SK-N-SH treated with all-trans-retinoic acid at 6 μM for 48 hours (cell line): ENCODE measurements around the gene TRIM7.

Experiments used
- ATAC-seq: fragments of 200-7000 bp; cut with Tn5 transposase; 3 replicates; pipeline ENCODE4 v1.9.1; 2020; ENCODE audit warnings: mild to moderate bottlenecking, moderate library complexity
- ARNTL ChIP-seq: fragments of 450-650 bp; formaldehyde crosslinking; IDR thresholded peaks from 2 replicates; pipeline ENCODE4 v1.5.0; 2020; ENCODE audit warnings: low read depth, mild to moderate bottlenecking, moderate library complexity, borderline replicate concordance
- BACH2 ChIP-seq: fragments of 250-450 bp; sonication (Bioruptor Pico); IDR thresholded peaks from 2 replicates; pipeline ENCODE4 v1.9.0; 2021; ENCODE audit warnings: mild to moderate bottlenecking, borderline replicate concordance
- ESRRG ChIP-seq: fragments of 250-450 bp; sonication (Bioruptor Pico); IDR thresholded peaks from 2 replicates; pipeline ENCODE4 v1.6.1; 2021; ENCODE audit warnings: mild to moderate bottlenecking
- GLIS3 ChIP-seq: fragments of 250-450 bp; sonication (Bioruptor Pico); IDR thresholded peaks from 2 replicates; pipeline ENCODE4 v1.5.0; 2020; ENCODE audit warnings: mild to moderate bottlenecking, moderate library complexity
- OSR1 ChIP-seq: fragments of 250-450 bp; sonication (Bioruptor Pico); IDR thresholded peaks from 2 replicates; pipeline ENCODE4 v1.8.0; 2022; ENCODE audit warnings: moderate library complexity, mild to moderate bottlenecking, inconsistent platforms
- PPARA ChIP-seq: fragments of 250-450 bp; sonication (Bioruptor Pico); IDR thresholded peaks from 2 replicates; pipeline ENCODE4 v1.5.0; 2020; ENCODE audit warnings: mild to moderate bottlenecking, borderline replicate concordance
- RARB ChIP-seq: fragments of 250-450 bp; sonication (Bioruptor Pico); IDR thresholded peaks from 2 replicates; pipeline ENCODE4 v1.8.0; 2021; ENCODE audit warnings: mild to moderate bottlenecking, moderate library complexity
- TOX ChIP-seq: fragments of 250-450 bp; sonication (Bioruptor Pico); IDR thresholded peaks from 2 replicates; pipeline ENCODE4 v1.8.0; 2021; ENCODE audit warnings: mild to moderate bottlenecking, moderate library complexity, borderline replicate concordance
- ZC3H10 ChIP-seq: fragments of 250-450 bp; sonication (Bioruptor Pico); IDR thresholded peaks from 2 replicates; pipeline ENCODE4 v1.5.1; 2021; ENCODE audit warnings: mild to moderate bottlenecking, moderate library complexity
- ZFP3 ChIP-seq: fragments of 250-450 bp; sonication (Bioruptor Pico); IDR thresholded peaks from 2 replicates; pipeline ENCODE4 v1.5.0; 2020; ENCODE audit warnings: mild to moderate bottlenecking, moderate library complexity
- ZFP30 ChIP-seq: fragments of 450-650 bp; formaldehyde crosslinking; IDR thresholded peaks from 2 replicates; pipeline ENCODE4 v1.5.0; 2022; ENCODE audit warnings: mild to moderate bottlenecking, moderate library complexity
- ZNF70 ChIP-seq: fragments of 450-650 bp; formaldehyde crosslinking; IDR thresholded peaks from 2 replicates; pipeline ENCODE4 v1.5.0; 2020; ENCODE audit warnings: mild to moderate bottlenecking, moderate library complexity
- TF ChIP-seq, protein P1 (sequence below): fragments of 250-450 bp; sonication (Bioruptor Pico); IDR thresholded peaks from 2 replicates; pipeline ENCODE4 v1.5.1; 2020; ENCODE audit warnings: low read depth, mild to moderate bottlenecking, moderate library complexity
- TF ChIP-seq, protein P2 (sequence below): fragments of 250-450 bp; sonication (Bioruptor Pico); IDR thresholded peaks from 2 replicates; pipeline ENCODE4 v1.8.0; 2021; ENCODE audit warnings: low read depth, mild to moderate bottlenecking, moderate library complexity, borderline replicate concordance
- TF ChIP-seq, protein P3 (sequence below): fragments of 250-450 bp; sonication (Bioruptor Pico); IDR thresholded peaks from 2 replicates; pipeline ENCODE4 v1.8.0; 2020; ENCODE audit warnings: mild to moderate bottlenecking, moderate library complexity, borderline replicate concordance
- TF ChIP-seq, protein P4 (sequence below): fragments of 250-450 bp; sonication (Bioruptor Pico); IDR thresholded peaks from 2 replicates; pipeline ENCODE4 v1.5.1; 2021; ENCODE audit warnings: mild to moderate bottlenecking, moderate library complexity
- TF ChIP-seq, protein P5 (sequence below): fragments of 250-450 bp; sonication (Bioruptor Pico); IDR thresholded peaks from 2 replicates; pipeline ENCODE4 v1.5.0; 2020; ENCODE audit warnings: mild to moderate bottlenecking, moderate library complexity

Gene TRIM7

DNA sequence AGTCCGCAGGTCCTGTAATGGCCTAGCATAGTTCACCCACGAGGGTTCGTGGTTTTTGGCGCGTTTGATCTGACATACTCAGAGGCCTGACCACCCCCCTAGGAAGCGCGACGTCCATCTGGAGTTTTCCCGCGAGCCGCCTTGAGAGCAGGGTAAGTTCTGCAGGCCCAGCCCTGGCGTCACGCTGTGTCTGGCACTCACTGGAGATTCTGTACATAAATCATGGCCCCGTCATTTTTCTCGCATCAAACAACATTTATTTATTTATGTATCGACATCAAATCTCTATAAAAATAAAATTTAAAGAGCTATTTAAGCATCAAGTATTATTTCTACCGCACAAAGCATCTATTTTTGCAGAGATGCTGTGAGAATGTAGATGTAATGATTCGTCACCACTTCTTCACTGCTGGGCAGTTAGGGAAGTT lies 17.6 kb upstream of the TRIM7 start (continued):
- TF ChIP-seq, protein P1, sequence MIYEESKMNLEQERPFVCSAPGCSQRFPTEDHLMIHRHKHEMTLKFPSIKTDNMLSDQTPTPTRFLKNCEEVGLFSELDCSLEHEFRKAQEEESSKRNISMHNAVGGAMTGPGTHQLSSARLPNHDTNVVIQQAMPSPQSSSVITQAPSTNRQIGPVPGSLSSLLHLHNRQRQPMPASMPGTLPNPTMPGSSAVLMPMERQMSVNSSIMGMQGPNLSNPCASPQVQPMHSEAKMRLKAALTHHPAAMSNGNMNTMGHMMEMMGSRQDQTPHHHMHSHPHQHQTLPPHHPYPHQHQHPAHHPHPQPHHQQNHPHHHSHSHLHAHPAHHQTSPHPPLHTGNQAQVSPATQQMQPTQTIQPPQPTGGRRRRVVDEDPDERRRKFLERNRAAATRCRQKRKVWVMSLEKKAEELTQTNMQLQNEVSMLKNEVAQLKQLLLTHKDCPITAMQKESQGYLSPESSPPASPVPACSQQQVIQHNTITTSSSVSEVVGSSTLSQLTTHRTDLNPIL = no peak
- TF ChIP-seq, protein P2, sequence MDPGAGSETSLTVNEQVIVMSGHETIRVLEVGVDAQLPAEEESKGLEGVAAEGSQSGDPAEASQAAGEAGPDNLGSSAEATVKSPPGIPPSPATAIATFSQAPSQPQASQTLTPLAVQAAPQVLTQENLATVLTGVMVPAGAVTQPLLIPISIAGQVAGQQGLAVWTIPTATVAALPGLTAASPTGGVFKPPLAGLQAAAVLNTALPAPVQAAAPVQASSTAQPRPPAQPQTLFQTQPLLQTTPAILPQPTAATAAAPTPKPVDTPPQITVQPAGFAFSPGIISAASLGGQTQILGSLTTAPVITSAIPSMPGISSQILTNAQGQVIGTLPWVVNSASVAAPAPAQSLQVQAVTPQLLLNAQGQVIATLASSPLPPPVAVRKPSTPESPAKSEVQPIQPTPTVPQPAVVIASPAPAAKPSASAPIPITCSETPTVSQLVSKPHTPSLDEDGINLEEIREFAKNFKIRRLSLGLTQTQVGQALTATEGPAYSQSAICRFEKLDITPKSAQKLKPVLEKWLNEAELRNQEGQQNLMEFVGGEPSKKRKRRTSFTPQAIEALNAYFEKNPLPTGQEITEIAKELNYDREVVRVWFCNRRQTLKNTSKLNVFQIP (CRISPR knock-in tag) = no peak
- no peak for TF ChIP-seq ZC3H10 (CRISPR knock-in tag)
- TF ChIP-seq ZFP30 (CRISPR knock-in tag) = no peak
- TF ChIP-seq GLIS3 (CRISPR knock-in tag) = no peak
- no peak for TF ChIP-seq BACH2 (CRISPR knock-in tag)
- no peak for TF ChIP-seq RARB (CRISPR knock-in tag)
- no peak for TF ChIP-seq OSR1

DNA sequence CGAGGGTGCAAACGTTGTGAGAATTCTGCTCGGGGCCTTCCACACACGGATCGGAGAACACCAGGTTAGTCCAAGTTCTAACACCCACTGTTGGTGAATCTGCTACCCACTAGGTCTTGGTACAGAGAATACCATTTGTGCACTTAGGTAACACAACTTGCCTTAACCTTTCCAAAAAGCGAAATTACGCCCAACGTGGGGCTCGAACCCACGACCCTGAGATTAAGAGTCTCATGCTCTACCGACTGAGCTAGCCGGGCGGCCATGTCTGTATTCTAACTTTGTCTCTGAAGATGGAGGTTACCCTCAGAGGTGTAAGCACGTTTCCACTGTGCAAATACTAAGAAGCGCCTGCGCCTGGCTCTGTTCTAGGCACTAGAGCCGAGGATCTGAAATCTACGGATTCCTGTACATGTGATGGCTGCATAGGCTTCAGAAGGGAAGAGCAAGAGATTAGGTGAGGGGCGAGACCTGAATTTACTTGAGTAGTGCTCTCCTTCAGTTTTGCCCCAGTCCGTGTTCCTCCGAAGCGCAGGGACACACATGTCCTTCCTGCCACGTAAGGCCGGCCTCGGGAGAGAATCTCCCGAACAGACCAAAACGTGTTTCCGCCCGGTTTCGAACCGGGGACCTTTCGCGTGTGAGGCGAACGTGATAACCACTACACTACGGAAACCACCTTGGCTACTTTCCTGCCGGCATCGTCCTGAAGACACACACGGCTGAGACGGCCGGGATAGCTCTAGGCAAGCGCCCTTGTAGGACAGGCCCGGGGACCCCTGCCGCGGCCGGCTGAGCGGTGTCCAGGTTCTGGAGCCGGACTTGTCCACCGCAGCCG lies 17.0 kb upstream of the TRIM7 start:
- TF ChIP-seq TOX (CRISPR knock-in tag) = no peak
- TF ChIP-seq OSR1 = no peak
- no peak for TF ChIP-seq RARB (CRISPR knock-in tag)
- TF ChIP-seq ESRRG (CRISPR knock-in tag) = 0 out of 2 replicates have a peak, but pooled peaks have one; percentile 44
- TF ChIP-seq, protein P3, sequence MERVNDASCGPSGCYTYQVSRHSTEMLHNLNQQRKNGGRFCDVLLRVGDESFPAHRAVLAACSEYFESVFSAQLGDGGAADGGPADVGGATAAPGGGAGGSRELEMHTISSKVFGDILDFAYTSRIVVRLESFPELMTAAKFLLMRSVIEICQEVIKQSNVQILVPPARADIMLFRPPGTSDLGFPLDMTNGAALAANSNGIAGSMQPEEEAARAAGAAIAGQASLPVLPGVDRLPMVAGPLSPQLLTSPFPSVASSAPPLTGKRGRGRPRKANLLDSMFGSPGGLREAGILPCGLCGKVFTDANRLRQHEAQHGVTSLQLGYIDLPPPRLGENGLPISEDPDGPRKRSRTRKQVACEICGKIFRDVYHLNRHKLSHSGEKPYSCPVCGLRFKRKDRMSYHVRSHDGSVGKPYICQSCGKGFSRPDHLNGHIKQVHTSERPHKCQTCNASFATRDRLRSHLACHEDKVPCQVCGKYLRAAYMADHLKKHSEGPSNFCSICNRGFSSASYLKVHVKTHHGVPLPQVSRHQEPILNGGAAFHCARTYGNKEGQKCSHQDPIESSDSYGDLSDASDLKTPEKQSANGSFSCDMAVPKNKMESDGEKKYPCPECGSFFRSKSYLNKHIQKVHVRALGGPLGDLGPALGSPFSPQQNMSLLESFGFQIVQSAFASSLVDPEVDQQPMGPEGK (CRISPR knock-in tag) = no peak
- TF ChIP-seq, all 23 proteins: peak for 1
- ATAC-seq = peak; percentile 62

DNA sequence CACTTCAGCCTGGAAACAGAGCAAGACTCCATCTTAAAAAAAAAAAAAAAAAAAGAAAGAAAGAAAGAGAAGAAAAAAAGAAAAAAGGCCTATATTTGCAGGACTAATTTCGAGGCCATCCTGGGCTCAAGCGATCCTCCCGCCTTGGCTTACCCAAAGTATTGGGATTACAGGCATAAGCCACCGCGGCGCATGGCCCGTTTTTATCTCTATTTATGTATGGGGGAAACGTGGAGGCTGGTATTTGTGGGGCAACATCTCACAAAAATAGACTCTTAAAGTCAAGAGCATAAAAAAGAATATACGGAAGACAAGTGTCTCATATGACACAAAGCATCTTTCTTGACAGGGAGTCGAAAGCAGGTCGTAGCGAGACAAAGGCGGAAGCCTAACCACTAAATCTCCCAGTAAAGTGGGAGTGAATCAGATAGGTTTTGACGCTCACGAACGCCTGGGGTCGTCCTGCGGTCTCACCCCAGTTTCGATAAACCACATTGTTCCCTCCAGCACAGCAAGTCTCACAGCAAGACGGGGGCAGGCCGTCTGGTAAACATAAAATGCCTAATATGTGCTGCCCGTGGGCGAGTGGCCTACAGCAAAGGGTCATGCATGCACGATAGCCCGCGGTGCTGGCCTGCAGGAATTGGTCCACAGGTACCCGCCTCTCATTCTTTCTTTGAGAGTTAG lies 16.3 kb upstream of the TRIM7 start:
- TF ChIP-seq ZFP3 (CRISPR knock-in tag) (no peak), BACH2 (CRISPR knock-in tag) (no peak), ESRRG (CRISPR knock-in tag) (no peak), ARNTL (no peak), GLIS3 (CRISPR knock-in tag) (no peak), ZNF70 (CRISPR knock-in tag) (no peak), RARB (CRISPR knock-in tag) (no peak), PPARA (CRISPR knock-in tag) (no peak)
- TF ChIP-seq, protein P4, sequence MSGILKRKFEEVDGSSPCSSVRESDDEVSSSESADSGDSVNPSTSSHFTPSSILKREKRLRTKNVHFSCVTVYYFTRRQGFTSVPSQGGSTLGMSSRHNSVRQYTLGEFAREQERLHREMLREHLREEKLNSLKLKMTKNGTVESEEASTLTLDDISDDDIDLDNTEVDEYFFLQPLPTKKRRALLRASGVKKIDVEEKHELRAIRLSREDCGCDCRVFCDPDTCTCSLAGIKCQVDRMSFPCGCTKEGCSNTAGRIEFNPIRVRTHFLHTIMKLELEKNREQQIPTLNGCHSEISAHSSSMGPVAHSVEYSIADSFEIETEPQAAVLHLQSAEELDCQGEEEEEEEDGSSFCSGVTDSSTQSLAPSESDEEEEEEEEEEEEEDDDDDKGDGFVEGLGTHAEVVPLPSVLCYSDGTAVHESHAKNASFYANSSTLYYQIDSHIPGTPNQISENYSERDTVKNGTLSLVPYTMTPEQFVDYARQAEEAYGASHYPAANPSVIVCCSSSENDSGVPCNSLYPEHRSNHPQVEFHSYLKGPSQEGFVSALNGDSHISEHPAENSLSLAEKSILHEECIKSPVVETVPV (CRISPR knock-in tag) = no peak
- TF ChIP-seq, protein P3 (CRISPR knock-in tag) = no peak
- TF ChIP-seq, protein P1 = no peak
- TF ChIP-seq, protein P2 (CRISPR knock-in tag) = no peak
- TF ChIP-seq, protein P5, sequence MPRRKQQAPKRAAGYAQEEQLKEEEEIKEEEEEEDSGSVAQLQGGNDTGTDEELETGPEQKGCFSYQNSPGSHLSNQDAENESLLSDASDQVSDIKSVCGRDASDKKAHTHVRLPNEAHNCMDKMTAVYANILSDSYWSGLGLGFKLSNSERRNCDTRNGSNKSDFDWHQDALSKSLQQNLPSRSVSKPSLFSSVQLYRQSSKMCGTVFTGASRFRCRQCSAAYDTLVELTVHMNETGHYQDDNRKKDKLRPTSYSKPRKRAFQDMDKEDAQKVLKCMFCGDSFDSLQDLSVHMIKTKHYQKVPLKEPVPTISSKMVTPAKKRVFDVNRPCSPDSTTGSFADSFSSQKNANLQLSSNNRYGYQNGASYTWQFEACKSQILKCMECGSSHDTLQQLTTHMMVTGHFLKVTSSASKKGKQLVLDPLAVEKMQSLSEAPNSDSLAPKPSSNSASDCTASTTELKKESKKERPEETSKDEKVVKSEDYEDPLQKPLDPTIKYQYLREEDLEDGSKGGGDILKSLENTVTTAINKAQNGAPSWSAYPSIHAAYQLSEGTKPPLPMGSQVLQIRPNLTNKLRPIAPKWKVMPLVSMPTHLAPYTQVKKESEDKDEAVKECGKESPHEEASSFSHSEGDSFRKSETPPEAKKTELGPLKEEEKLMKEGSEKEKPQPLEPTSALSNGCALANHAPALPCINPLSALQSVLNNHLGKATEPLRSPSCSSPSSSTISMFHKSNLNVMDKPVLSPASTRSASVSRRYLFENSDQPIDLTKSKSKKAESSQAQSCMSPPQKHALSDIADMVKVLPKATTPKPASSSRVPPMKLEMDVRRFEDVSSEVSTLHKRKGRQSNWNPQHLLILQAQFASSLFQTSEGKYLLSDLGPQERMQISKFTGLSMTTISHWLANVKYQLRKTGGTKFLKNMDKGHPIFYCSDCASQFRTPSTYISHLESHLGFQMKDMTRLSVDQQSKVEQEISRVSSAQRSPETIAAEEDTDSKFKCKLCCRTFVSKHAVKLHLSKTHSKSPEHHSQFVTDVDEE (CRISPR knock-in tag) = no peak
- no peak for ATAC-seq
